ENCODE measurements around the gene GRID2.

DNA sequence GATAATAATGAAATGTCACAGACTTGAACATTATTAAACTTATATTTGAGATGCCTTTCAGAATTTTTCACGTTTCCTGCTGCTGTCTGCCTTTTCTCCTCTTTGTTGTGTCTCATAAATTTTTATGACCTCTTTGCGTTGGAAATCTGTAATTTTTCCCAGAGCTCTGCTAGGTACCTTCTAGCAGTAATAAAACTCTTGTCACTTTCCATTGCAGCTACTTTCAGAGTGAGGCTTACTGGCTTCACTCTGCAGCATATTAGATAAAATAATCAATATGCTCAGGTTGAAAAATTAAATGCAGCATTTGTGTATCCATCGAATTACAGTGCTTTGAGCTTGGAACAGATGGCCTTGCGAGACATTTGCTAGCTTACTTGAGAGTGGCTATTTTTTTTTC, 689.0 kb downstream of the GRID2 start:
- TF ChIP-seq POU2F2 (IDR thresholded peaks at IDR 0.05; ENCODE audit: low read depth, low read length) (no peak), POLR2A (IDR thresholded peaks at IDR 0.05; ENCODE audit: low read depth, low read length) (no peak), POLR2AphosphoS5 (IDR thresholded peaks at IDR 0.05; ENCODE audit: low read depth, low read length) (no peak)

Measured in GM12891 (cell line).